Osteoblast (primary cell): ENCODE results near the gene TMEM202. TPM values are rescaled to one million over a fixed set of nuclear protein-coding genes. Genes with fewer than 3 reads are reported as not detected.

Experiments used
- DNase-seq: peaks from one replicate; pipeline ENCODE4 v3.0.0; 2011; ENCODE audit warnings: low spot score, mixed read lengths; ENCODE audit not compliant: insufficient read length; ENCODE audit errors: missing footprints
- H2AFZ ChIP-seq: 2 replicates; pipeline ENCODE4 v1.6.0; 2011; ENCODE audit warnings: mild to moderate bottlenecking, low read length
- H3K27ac ChIP-seq: 2 replicates; pipeline ENCODE4 v1.5.1; 2011; ENCODE audit warnings: mild to moderate bottlenecking, low read depth, low read length, moderate library complexity
- H3K27me3 ChIP-seq: 2 replicates; pipeline ENCODE4 v1.6.0; 2012; ENCODE audit warnings: mild to moderate bottlenecking, control low read depth, inconsistent platforms, low read length, moderate library complexity; ENCODE audit not compliant: insufficient read depth
- H3K36me3 ChIP-seq: 2 replicates; pipeline ENCODE4 v1.5.1; 2011; ENCODE audit warnings: mild to moderate bottlenecking, low read length, control low read depth, moderate library complexity; ENCODE audit not compliant: insufficient read depth
- H3K4me1 ChIP-seq: 2 replicates; pipeline ENCODE4 v1.5.1; 2011; ENCODE audit warnings: mild to moderate bottlenecking, low read length, control low read depth, moderate library complexity; ENCODE audit not compliant: insufficient read depth
- H3K4me2 ChIP-seq: 2 replicates; pipeline ENCODE4 v1.6.0; 2011; ENCODE audit warnings: mild to moderate bottlenecking, low read length; ENCODE audit not compliant: insufficient read depth
- H3K4me3 ChIP-seq: fragments of 200-600 bp; sonication (generic); 3 replicates; pipeline ENCODE4 v1.5.1; 2012; ENCODE audit warnings: mild to moderate bottlenecking, low read length, inconsistent platforms; ENCODE audit not compliant: insufficient read depth
- H3K79me2 ChIP-seq: 2 replicates; pipeline ENCODE4 v1.6.0; 2012; ENCODE audit warnings: mild to moderate bottlenecking, low read length, control low read depth, inconsistent platforms; ENCODE audit not compliant: insufficient read depth
- H3K9me3 ChIP-seq: 2 replicates; pipeline ENCODE4 v1.5.1; 2011; ENCODE audit warnings: low read depth, low read length, control low read depth
- H4K20me1 ChIP-seq: 2 replicates; pipeline ENCODE4 v1.6.0; 2012; ENCODE audit warnings: mild to moderate bottlenecking, low read length, control low read depth; ENCODE audit not compliant: insufficient read depth
- total RNA-seq: library from RNA; depleted of rRNA; stranded (reverse); fragments of >200 nt; gene quantifications from 2 replicates; pipeline ENCODE4 v1.2.3, GENCODE V29; 2012
- TF ChIP-seq, protein P1 (sequence below): IDR thresholded peaks from 2 replicates; pipeline ENCODE4 v1.5.1; 2011; ENCODE audit warnings: mild to moderate bottlenecking, low read depth, low read length, moderate library complexity; ENCODE audit errors: extremely low read depth

Gene TMEM202
- total RNA-seq, 1 donor: not detected

DNA sequence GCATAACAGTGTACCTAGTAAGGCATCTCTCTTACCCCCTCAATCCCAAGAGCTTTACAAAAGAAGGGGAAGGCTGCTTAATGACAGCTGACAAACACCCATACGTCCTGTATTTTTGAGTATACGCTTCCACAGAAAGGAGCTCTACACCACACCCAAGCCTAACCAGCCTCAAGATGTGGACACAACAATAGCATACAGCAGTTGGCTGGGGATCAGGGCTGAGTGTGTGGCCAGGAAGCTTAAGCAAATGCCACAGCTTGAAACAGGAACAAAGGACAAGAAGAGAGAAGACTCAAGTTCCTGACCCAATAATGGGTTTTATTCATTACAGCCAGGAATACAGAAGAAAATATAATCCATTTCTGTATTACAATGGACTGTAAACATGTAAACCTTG, 29.2 kb upstream of the TMEM202 start:
- TF ChIP-seq, protein P1, sequence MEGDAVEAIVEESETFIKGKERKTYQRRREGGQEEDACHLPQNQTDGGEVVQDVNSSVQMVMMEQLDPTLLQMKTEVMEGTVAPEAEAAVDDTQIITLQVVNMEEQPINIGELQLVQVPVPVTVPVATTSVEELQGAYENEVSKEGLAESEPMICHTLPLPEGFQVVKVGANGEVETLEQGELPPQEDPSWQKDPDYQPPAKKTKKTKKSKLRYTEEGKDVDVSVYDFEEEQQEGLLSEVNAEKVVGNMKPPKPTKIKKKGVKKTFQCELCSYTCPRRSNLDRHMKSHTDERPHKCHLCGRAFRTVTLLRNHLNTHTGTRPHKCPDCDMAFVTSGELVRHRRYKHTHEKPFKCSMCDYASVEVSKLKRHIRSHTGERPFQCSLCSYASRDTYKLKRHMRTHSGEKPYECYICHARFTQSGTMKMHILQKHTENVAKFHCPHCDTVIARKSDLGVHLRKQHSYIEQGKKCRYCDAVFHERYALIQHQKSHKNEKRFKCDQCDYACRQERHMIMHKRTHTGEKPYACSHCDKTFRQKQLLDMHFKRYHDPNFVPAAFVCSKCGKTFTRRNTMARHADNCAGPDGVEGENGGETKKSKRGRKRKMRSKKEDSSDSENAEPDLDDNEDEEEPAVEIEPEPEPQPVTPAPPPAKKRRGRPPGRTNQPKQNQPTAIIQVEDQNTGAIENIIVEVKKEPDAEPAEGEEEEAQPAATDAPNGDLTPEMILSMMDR: no peak
- Histone ChIP-seq H3K4me1 (no peaks in the 10 kb centered on the region), H3K27ac (no peak overlapping the region), H3K9me3 (no peaks in the 10 kb centered on the region), H2AFZ (no peak overlapping the region), H3K79me2 (peaks cover 82% of the 10 kb centered on the region), H4K20me1 (peaks cover 29% of the 10 kb centered on the region), H3K4me3 (no peak overlapping the region), H3K27me3 (no peaks in the 10 kb centered on the region), H3K4me2 (no peak overlapping the region), H3K36me3 (peaks cover 5% of the 10 kb centered on the region)
- DNase-seq: no peak

DNA sequence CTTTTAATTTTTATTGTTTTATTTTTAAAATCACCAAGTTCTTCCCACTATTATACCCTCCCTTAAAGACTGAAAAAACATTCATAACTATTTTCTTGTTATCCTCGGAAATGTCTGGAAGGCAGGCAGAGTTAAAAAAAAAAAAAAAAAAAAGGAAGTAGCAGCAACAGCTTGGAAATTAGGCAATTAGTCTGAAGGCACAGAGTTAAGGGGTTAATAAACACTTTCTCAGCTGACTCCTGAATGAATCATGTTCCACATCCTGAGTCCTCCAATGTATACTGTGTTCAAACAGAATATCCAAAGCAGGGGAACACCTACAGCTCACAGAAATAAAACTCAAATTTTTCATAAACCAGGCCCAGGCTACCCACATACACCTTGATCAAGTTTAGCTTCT, 28.1 kb upstream of the TMEM202 start:
- no peak overlapping the region for H3K4me3 ChIP-seq
- no peak overlapping the region for H2AFZ ChIP-seq
- no peaks in the 10 kb centered on the region for H3K27me3 ChIP-seq
- TF ChIP-seq, protein P1: no peak
- peaks cover 6% of the 10 kb centered on the region for H3K4me1 ChIP-seq
- H3K36me3 ChIP-seq: peaks cover 5% of the 10 kb centered on the region
- no peak for DNase-seq
- H3K27ac ChIP-seq: no peak overlapping the region
- no peak overlapping the region for H3K4me2 ChIP-seq
- H3K9me3 ChIP-seq: no peaks in the 10 kb centered on the region
- H4K20me1 ChIP-seq: peaks cover 29% of the 10 kb centered on the region
- peaks cover 92% of the 10 kb centered on the region for H3K79me2 ChIP-seq

DNA sequence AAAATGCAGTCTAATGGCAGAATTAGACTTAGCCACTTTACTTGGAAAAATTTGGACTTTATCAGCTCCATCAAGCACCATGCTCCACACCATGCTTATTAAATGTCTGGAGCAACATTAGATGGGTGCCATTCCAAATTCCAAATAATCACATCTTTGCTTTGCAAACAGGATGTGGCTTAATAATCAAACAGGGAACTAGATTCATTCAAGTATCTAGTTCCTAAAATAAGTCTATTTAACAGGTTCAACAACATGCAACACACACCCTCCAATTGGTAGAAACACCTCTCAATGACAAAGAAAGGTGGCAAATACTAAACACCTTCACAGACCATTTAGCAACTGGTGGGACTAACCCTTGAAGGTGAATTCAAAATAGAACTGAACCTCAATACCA, 25.7 kb upstream of the TMEM202 start:
- H2AFZ ChIP-seq: no peak overlapping the region
- peaks cover 5% of the 10 kb centered on the region for H3K36me3 ChIP-seq
- H3K79me2 ChIP-seq: peaks cover 91% of the 10 kb centered on the region

DNA sequence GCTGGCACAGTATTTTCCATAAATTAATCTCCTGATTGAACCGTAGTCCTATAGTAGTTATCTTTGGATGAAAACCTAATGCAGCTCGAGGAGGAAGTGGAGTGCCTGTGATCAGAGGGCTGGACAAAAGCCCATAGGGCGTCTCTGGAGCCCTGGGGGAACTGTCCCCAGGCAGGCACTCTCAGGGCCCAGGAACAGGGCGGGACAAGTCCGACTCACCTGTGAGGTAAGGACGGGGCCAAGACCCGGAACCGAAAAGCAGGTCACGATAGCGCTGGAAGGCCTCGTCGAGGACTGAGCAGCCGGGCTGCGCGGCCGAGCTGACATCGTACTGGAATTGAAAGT, 22.6 kb upstream of the TMEM202 start:
- Histone ChIP-seq H3K4me2 (peak overlapping the region; percentile 94), H3K36me3 (no peaks in the 10 kb centered on the region), H3K4me3 (peak overlapping the region; percentile 82), H3K9me3 (no peaks in the 10 kb centered on the region), H3K27ac (peak overlapping the region; percentile 78), H3K79me2 (peaks cover 60% of the 10 kb centered on the region), H2AFZ (peak overlapping the region; percentile 98), H4K20me1 (peaks cover 12% of the 10 kb centered on the region), H3K27me3 (no peaks in the 10 kb centered on the region), H3K4me1 (peaks cover 17% of the 10 kb centered on the region)
- DNase-seq: peak; percentile 42
- TF ChIP-seq, protein P1: no peak

More for the DNA sequence above, 25.7 kb upstream of the TMEM202 start:
- no peak overlapping the region for H3K4me3 ChIP-seq
- H4K20me1 ChIP-seq: peaks cover 25% of the 10 kb centered on the region
- H3K4me2 ChIP-seq: no peak overlapping the region
- H3K27ac ChIP-seq: no peak overlapping the region
- peaks cover 17% of the 10 kb centered on the region for H3K4me1 ChIP-seq
- no peaks in the 10 kb centered on the region for H3K9me3 ChIP-seq
- TF ChIP-seq, protein P1: no peak
- no peak for DNase-seq
- no peaks in the 10 kb centered on the region for H3K27me3 ChIP-seq
